Measurements from ENCODE around the gene GPN1. TPM values are rescaled to one million over a fixed set of nuclear protein-coding genes. Genes with fewer than 3 reads are reported as not detected.
"Not testable (repeated sequence)": the region's sequence is repeated elsewhere in the genome, so short reads cannot be mapped to it uniquely, and the experiment has no call there.

Gene GPN1
- polyA plus RNA-seq, 3 donors, result 51.0 to 66.7 (median 59.0) TPM

DNA sequence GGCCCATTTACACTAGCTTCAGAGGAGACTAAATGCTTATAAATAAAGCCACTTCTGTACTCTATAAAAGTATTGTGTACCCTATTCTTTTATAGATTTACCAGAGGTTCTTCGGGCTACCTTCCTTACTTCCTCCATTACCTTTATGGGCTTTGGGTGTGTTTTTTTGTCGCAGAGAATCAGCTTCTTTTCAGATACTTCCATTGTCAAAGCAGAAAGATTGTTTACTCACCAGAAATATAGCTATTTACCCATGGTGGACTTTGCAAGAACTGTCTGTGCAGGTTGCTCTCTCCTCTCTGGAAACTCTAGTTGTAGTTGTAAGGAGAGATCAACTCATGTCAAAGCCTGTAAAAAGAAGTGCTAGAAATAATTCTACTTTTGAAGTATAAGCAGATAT, 14.9 kb upstream of the GPN1 start:
- DNase-seq (ENCODE audit: extremely low read depth in 1 of 11, low read depth in 9 of 11, low spot score in 4 of 11), result no peak

DNA sequence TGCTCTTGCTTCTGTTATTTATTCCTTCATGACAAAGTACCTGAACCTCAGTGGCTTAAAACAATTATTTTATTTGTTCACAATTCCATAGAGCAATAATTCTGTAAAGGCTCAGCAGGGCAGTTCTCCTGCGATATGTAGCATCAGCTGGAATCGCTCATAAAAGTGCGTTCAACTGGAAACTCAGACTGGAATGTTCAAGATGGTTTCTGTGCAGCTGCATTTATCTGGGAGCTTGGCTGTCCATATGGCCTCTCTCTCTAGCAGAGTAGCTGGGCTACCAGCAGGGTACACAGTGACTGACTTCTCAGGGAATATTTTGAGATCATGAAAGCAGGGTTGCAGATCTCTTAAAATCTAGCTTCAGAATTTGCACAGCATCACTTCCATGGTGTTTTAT, 13.5 kb upstream of the GPN1 start:
- DNase-seq (ENCODE audit: extremely low read depth in 1 of 11, low read depth in 9 of 11, low spot score in 4 of 11), result no peak

DNA sequence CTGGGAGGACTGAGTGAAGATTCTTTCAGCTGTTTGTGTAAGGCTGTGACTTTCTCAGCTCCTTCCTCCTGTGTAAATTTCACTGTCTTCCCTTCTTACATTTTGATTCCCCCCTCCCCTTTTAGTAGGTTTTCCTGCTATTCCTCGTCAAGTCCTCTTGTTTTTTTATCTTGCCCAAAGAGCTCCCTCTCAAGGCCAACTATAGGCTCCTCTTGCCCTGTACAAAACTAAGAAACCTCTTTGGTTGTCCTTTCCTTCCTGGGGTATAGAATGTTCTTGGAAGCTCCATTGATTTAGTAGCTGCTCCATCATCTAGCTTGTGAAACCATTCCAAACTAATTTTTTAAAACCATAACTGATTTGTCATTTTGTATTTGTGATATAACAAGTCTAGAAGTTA, 7.3 kb upstream of the GPN1 start:
- no peak for DNase-seq (ENCODE audit: extremely low read depth in 1 of 11, low read depth in 9 of 11, low spot score in 4 of 11)

DNA sequence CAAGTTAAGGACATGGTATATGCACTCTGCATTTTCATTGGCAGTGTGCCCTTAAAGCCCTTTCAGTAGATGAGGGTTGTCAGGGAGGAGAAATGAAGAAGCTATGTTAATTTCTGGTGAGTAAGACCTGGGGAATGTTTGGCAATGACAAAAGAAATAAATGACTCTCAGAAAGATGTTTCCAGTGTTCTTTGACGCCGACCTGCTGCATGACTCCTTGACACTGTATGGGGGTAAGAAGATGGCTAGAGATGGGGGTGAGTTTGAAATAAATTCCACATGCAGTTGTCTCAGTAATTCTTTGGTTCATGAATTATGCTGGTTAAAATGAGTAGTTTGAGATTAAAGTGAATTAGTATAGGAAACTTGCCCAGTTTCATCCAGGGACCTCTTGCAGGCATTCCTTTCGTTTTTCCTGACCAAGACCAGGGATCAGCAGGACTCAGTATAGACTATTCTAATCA, 5.9 kb upstream of the GPN1 start:
- no peak for DNase-seq (ENCODE audit: extremely low read depth in 1 of 11, low read depth in 9 of 11, low spot score in 4 of 11)

DNA sequence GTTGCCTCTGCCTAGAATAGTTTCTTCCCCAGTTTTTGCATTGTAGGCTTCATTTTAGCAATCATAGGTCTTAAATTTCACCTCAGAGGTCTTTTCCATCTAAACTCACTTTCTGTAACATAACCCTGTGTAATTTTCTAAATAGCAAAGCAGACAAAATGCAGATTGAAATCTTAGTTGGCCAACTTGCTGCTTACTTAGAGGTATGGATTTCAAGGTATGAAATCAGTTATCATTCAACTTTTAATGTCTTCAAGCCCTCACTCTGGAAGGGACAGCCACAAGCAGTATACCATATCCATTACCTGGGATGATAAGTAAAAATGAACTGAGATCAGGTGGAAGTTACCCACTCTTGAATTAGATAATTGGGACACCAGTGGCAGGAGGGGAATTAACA, 3.9 kb upstream of the GPN1 start:
- no peak for DNase-seq (ENCODE audit: extremely low read depth in 1 of 11, low read depth in 9 of 11, low spot score in 4 of 11)

DNA sequence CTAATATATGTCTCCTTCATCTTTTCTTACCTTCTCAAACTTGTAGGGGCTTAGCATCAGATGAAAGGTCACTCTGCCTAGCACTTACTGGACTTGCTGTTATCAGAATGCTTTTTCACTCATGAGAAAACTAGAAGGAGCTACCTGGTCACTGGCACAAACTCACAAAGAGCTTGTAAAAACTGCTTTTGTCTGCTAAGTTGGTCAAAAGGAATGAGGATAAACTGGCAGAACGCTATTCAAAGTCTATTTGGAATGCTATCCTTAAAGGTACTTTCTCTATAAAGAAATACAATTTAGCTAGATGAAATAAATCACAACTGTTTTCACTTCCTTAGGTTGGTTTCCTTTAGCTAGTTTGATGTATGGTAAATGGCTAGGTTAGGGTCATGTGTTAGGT, 2.5 kb upstream of the GPN1 start:
- not testable (repeated sequence) for DNase-seq (ENCODE audit: extremely low read depth in 1 of 11, low read depth in 9 of 11, low spot score in 4 of 11)

DNA sequence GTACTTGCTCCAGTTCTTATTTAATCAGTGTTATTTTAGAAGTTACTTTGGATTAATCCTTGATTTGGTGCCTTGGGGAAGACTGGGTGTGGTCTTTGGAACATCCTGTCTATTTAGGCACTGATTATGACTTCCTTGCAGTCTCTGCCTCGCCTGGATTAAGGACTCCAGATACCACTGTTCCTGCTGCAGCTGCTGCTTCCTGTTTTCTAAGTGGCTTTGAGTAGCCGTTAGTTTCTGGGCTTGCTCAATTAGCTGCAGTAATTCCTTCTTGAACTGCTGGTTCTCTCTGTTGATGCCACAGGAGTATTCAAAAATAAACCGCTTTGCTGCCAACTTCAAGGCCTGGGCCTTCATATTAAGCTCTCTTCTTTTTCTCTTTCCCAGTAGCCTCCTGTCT, 1.9 kb upstream of the GPN1 start:
- DNase-seq (ENCODE audit: extremely low read depth in 1 of 11, low read depth in 9 of 11, low spot score in 4 of 11), result not testable (repeated sequence)

DNA sequence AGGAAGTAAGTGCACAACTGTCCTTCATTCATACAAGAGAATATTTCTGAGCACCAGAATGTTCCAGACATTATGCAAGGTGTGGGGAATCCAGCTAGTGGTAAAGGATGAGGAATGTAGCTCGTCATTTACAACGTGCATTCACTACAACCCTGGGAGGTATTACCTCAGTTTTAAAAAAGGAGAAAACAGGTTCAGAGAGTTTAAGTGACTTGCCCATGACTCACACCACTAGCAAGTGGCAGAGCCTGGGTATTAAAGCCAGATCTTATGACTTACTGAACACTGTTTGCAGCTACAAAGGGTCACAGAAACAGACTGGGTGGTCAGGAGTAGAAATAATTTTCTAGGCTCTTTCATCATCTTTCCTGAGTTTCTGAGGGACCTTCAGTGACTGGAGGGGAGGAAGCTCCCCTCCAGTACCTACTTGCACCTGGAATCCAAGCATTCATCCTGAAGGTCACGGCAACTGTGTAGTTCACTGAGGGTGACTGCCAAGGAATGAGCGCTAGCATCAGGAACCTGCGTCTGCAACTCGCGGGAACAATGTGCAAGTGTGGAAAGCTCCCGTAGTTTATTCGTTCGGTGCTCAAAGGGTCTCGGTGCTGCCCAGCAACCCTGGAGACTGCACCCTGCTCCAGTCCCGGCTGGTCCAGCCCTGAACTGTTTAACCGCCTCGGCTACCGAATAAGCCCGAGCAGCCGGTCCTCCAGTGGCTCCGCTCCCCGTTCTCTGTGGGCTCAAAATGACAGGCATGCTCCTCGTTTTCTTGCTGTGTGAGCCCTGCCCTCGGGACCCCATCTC, 685 bp upstream of the GPN1 start:
- DNase-seq (ENCODE audit: extremely low read depth in 1 of 11, low read depth in 9 of 11, low spot score in 4 of 11), result no peak

DNA sequence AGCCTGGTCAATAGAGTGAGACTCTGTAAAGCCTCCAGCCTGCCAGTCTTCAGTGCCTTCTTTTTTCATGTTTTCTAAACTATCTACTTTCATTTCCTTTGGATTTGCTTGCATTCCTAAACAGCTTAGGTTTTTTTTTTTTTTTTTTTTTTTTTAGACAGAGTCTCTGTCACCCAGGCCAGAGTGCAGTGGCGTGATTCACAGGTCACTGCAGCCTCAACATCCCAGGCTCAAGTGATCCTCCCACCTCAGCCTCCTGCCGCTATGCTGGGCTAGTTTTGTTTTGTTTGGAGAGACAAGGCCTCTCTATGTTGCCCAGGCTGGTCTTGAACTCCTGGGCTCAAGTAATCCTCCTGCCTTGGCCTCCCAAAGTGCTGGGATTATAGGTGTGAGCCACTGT, 1.4 kb downstream of the GPN1 start:
- DNase-seq (ENCODE audit: extremely low read depth in 1 of 11, low read depth in 9 of 11, low spot score in 4 of 11), result not testable (repeated sequence)

DNA sequence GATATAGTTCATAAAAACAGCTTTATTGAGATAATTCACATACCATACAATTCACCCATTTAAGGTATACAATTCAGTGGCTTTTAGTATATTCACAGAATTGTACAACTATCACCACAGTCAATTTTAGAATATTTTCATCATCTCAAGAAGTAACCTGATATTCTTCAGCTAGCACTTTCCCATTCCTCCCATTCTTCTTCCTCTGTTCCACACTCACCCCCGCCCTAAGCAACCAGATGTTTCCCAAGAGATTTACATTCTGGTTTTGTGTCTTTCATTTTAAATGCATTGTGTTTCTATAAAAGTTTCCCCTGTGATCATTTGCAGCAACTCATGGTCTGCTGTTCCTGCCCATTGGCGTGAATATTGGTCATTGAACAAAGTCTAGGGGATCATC, 5.4 kb downstream of the GPN1 start:
- DNase-seq (ENCODE audit: extremely low read depth in 1 of 11, low read depth in 9 of 11, low spot score in 4 of 11), result no peak

DNA sequence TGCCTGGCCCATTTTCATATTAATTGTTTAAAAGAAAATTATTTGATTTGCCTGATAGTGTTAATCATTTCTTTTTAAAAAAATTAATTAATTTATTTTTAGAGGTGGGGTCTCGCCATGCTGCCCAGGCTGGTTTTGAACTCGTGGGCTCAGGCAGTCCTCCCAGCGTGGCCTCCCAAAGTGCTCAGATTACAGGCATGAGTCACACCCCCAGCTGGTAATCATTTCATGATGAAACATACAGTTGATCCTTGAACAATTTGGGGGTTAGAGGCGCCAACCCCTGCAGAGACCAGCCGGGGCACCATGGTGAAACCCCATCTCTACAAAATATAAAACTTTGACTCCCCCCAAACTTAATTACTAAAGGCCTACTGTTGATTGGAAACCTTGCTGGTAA, 7.9 kb downstream of the GPN1 start:
- no peak for DNase-seq (ENCODE audit: extremely low read depth in 1 of 11, low read depth in 9 of 11, low spot score in 4 of 11)

DNA sequence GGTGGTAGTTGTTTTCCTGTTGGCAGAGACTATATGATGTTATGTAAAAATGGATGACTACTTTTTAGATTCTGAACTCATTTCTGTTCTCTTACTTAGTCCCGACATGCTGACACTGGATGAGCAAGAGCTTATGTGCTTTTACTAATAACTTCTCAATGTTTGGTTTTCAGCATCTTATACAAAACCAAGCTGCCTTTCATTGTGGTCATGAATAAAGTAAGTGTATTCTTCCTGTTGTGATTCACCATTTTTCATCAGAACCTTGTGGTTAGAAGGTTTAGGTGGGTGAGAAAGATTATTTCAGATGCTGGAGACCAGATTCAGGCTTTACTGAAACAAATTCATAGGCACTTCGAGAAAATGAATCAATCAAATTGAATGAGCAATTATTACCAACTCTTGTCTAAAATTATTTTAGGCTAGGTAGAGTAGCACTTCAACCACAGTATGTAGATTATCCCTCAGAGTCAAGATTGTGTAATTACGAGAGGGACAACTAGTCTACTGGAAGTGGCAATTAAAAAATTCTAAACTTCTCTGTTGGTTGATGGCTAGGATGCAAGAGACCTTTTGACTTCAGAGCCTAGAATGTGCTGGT, 9.3 kb downstream of the GPN1 start:
- DNase-seq (ENCODE audit: extremely low read depth in 1 of 11, low read depth in 9 of 11, low spot score in 4 of 11), result no peak

DNA sequence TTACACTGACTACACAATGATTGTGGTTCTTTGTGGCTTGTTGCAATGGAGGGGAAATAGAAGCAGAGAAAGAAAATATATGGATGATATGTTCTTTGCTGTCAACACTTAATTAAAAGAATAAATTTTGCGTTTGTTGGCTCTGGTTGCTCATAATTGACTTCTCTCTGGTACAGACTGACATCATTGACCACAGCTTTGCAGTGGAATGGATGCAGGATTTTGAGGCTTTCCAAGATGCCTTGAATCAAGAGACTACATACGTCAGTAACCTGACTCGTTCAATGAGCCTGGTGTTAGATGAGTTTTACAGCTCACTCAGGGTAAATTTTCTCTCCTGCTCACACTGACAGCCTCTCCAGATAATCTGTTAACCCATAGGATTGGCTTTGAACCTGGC, 9.9 kb downstream of the GPN1 start:
- no peak for DNase-seq (ENCODE audit: extremely low read depth in 1 of 11, low read depth in 9 of 11, low spot score in 4 of 11)

DNA sequence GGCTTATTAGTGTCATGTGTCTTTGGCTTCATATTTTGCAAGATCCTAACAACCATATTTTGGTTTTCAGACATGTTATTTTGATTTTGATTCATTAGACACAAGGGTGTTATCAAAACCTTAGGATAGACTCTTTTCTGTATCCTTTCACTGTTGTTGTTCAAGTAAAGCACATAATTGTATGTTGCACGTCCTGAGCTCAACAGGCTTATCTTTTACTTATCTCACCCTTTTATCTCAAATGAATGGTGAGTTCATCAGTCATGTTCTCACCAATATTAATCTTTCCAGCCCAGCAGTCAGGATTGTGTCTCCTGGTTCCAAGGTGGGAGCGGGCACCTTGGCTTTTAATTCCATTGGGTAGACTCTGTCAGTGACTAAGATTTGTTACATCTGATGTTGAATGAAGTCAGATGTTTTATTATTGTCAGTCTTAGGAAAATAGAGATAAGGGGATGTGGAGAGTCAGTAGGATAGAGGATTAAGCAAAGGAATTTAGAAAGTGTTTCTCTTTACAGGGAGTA, 11.9 kb downstream of the GPN1 start:
- no peak for DNase-seq (ENCODE audit: extremely low read depth in 1 of 11, low read depth in 9 of 11, low spot score in 4 of 11)

DNA sequence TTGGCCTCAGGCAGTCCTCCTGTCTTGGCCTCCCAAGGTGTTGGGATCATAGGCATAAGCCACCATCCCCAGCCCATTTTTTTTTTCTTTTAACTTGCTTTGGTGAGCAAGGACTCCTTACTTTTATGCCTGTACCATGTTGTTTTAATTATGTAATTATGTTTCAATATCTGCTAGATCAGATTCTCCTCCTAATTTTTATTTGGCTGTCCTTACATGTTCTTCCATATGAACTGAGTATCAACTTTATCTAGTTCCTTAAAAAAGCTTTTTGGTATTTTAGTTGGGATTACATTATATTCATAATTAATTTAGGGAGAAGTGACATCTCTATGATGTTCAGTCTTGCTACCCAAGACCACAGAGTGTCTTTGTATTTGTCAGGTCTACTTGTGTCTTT, 16.3 kb downstream of the GPN1 start:
- no peak for DNase-seq (ENCODE audit: extremely low read depth in 1 of 11, low read depth in 9 of 11, low spot score in 4 of 11)

DNA sequence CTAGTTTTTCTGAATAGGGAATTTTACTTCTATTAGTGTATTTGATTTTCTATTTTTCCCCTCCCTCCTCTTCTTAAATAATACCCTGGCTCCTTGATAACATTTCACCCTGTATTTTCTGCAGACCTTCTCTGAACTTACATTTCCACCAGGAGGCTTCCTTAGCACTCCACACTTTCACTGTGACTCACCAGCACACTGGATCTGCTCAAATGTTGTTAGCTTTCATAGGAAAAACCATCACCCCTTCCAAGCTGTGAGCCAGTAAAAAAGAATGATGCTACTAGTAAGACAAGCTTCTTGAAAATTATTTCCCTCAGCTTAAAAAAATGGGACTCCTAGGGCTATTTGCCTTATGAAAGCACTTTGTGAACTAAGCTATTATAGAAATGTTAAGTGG, 18.4 kb downstream of the GPN1 start:
- DNase-seq (ENCODE audit: extremely low read depth in 1 of 11, low read depth in 9 of 11, low spot score in 4 of 11), result no peak

DNA sequence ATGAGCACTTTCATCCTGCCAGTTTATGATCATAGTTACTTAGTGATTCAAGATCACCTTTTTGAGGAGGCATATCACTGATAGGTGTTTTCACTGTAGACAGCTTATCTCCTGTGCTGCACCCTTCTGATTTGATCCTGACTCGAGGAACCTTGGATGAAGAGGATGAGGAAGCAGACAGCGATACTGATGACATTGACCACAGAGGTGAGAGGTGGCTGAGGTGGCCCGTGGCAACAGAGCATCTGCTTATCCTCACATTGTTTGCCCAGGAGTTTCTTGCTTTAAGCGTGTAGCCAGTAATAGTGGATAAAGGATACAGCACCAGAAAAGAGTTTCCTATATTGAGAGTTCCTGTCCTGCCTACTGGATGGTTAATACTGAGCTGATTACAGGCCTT, 18.9 kb downstream of the GPN1 start:
- no peak for DNase-seq (ENCODE audit: extremely low read depth in 1 of 11, low read depth in 9 of 11, low spot score in 4 of 11)

DNA sequence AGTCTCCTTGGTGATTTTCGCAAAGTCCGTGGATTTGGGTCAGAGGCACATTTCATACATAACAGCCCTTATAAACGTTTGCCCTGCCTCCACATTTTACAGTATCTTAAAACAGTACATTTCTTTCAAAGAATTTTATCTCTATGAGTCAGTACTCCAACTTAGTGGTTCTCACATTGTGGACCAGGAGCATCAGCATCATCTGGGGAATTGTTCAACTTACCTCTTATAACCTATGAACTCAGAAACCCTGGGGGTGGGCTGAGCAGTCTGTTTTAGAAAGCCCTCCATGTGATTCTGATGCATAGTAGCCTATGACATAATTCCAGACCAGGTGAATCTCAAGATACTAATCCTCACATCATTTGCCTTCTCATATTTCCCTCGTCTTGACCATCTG, 22.2 kb downstream of the GPN1 start:
- no peak for DNase-seq (ENCODE audit: extremely low read depth in 1 of 11, low read depth in 9 of 11, low spot score in 4 of 11)

DNA sequence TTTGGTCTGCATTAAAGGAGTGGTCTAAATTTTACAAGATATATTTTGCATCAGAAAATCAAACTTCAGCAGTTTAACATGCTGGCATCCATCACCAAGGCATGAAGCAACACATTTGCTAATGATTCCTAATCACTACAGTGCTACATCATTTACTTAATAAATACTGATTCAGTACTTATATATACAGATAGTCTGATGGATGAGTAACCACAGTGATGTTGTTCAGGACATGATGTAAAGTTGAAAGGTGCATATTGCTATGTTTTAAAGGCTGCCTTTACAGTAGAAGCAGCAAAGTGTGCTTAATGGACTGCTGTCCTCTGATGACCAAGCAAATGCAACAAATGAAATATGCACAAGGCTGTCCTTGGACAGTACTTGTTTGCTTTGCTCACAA, 23.5 kb downstream of the GPN1 start:
- DNase-seq (ENCODE audit: extremely low read depth in 1 of 11, low read depth in 9 of 11, low spot score in 4 of 11), result no peak

DNA sequence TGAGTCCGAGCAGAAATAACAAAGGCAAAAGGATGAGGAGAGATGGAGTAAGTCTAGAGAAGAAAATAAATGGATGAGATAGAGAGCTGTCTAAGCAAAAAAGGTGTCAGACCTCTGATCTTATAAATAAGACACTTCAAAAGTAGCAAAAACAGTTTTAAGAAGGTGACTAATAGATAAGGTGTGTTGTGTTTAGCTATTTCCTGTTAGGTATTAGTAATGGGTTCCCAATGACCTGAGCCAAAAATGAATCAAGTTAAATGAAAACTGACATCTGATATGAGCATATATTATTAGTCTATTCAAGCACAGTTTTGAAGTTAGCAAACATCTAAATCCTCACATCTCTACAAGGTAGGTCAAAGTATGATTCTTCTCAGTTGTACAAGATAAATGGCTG, 23.9 kb downstream of the GPN1 start:
- no peak for DNase-seq (ENCODE audit: extremely low read depth in 1 of 11, low read depth in 9 of 11, low spot score in 4 of 11)

DNA sequence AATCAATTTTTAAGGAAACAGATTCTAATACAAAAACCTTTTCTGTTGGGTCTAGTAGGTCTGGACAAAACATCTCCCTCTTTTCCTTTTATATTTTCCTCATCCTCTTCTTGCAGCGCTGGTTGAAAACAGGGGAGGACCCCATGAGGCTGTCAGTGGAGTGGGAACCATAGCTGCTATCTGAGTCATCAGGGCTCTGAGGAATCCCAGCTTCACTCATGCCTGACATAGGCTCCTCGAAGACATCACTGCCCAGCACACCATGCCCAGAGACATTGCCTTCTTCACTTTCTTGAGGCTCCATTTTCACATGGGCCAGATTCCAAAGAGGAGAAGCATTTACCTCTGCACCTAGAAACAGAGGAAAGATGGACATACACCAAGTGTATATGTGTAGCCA, 24.5 kb downstream of the GPN1 start:
- DNase-seq (ENCODE audit: extremely low read depth in 1 of 11, low read depth in 9 of 11, low spot score in 4 of 11), result no peak

Data from renal cortex interstitium (tissue), 11 donors.